ENCODE results near the gene MLKL.

DNA sequence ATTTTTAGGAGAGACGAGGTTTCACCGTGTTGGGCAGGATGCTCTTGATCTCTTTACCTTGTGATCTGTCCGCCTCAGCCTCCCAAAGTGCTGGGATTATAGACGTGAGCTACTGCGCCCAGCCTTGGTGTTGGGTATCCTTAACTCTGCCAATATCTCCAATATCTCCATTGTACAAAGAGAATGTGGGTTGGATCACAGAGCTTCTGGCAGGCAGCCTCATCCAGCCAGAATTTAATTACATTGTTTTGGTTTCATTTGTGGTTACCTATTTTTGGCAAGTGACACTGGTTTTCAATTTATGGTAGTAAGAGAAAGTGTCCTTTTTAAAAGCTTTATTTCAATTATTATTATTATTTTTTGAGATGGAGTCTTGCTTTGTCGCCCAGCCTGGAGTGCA lies 20.0 kb downstream of the MLKL start:
- TF ChIP-seq CTCF (IDR thresholded peaks at IDR 0.05; ENCODE audit: low read depth, low read length) (no peak), EZH2phosphoT487 (IDR thresholded peaks at IDR 0.05; ENCODE audit: low read depth) (no peak)

Data from OCI-LY3 (cell line).